Left cardiac atrium (tissue), 4 donors: ENCODE data around the gene COL28A1. TPM values are rescaled to one million over a fixed set of nuclear protein-coding genes. Genes with fewer than 3 reads are reported as not detected.

Source experiments
- ATAC-seq, 2 donors: fragments of 200-7000 bp; cut with Tn5 transposase; one replicate each; pipeline ENCODE4 v1.9.1; 2020; ENCODE audit warnings: mild to moderate bottlenecking in 2 of 2, moderate library complexity in 2 of 2
- DNase-seq: peaks from one replicate; pipeline ENCODE4 v3.0.0-alpha.2; 2020
- intact Hi-C, 2 donors: fragments of 100-400 bp; cut with DNase I; formaldehyde crosslinking; loops; one replicate each; pipeline versions ENCODE4 v1.14.1 to v1.15.1; 2022 to 2023
- total RNA-seq, 2 donors: library from RNA; stranded (reverse); fragmentation: NEBNext Ultra II Directional; extraction: Animal tissue kit (Norgen Biotek cat#: 25700); gene quantifications; one replicate each; pipeline ENCODE4 v1.2.1, GENCODE V29; 2021
- donor health status: DM: no; HTN: yes; CAD: no.
- donor health status: DM: no; HTN: yes; CAD: no; lungs with severe emphysema.
- donor health status: DM: yes; HTN: yes; CAD: no.
- donor health status: Dilated cardiomyopathy.

COL28A1 gene
- total RNA-seq, 2 donors from 2014 or later = 3.6 to 8.9 TPM

- ATAC-seq = no peak
- no peak for DNase-seq
- intact Hi-C loops = no loop called here
Measured at GRCh38 chr7:7323352-7323751, 212.3 kb downstream of the COL28A1 start.

- no peak for DNase-seq
- intact Hi-C loops = no loop called here
- ATAC-seq = no peak
Measured at GRCh38 chr7:7321681-7322080, 214.0 kb downstream of the COL28A1 start.

- DNase-seq (no peak), ATAC-seq (no peak)
- intact Hi-C loops = no loop called here
Measured at GRCh38 chr7:7318601-7319000, 217.1 kb downstream of the COL28A1 start.

- ATAC-seq (no peak), DNase-seq (no peak)
- intact Hi-C loops = no loop called here
Measured at GRCh38 chr7:7317850-7318249, 217.8 kb downstream of the COL28A1 start.

GRCh38 chr7:7315851-7316250 is 219.8 kb downstream of the COL28A1 start:
- intact Hi-C loops = no loop called here
- DNase-seq = no peak
- no peak for ATAC-seq

GRCh38 chr7:7312323-7312722 is 223.3 kb downstream of the COL28A1 start:
- intact Hi-C loops = no loop called here
- ATAC-seq (no peak), DNase-seq (no peak)

GRCh38 chr7:7311001-7311400 is 224.7 kb downstream of the COL28A1 start:
- DNase-seq = no peak
- ATAC-seq = no peak
- intact Hi-C loops = no loop called here

GRCh38 chr7:7309203-7309602 is 226.5 kb downstream of the COL28A1 start:
- DNase-seq = no peak
- intact Hi-C loops = no loop called here
- no peak for ATAC-seq

Other genes starting within 250 kb of the COL28A1 start
- 10 to 100 TPM; 19.7 to 21.7 TPM for gene MIOS, start 31.0 kb upstream of the COL28A1 start, total RNA-seq
- gene UMAD1, start 104.9 kb upstream of the COL28A1 start, total RNA-seq = 10 to 100 TPM in 1 of 2 donors, 1 to 10 TPM in 1; 9.8 to 11.1 TPM
- 10 to 100 TPM; 20.3 to 24.8 TPM for gene RPA3, start 182.7 kb upstream of the COL28A1 start, total RNA-seq